ENCODE measurements around the gene WDR73.

WDR73 gene

GRCh38 chr15:84671211-84671610 is 17.1 kb upstream of the WDR73 start:
- TF ChIP-seq, protein P1, sequence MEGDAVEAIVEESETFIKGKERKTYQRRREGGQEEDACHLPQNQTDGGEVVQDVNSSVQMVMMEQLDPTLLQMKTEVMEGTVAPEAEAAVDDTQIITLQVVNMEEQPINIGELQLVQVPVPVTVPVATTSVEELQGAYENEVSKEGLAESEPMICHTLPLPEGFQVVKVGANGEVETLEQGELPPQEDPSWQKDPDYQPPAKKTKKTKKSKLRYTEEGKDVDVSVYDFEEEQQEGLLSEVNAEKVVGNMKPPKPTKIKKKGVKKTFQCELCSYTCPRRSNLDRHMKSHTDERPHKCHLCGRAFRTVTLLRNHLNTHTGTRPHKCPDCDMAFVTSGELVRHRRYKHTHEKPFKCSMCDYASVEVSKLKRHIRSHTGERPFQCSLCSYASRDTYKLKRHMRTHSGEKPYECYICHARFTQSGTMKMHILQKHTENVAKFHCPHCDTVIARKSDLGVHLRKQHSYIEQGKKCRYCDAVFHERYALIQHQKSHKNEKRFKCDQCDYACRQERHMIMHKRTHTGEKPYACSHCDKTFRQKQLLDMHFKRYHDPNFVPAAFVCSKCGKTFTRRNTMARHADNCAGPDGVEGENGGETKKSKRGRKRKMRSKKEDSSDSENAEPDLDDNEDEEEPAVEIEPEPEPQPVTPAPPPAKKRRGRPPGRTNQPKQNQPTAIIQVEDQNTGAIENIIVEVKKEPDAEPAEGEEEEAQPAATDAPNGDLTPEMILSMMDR (IDR thresholded peaks at IDR 0.05; ENCODE audit: low read depth, low read length), result no peak
- H3K4me1 ChIP-seq, result no peaks in the 10 kb centered on the region
- no peak for DNase-seq
- H3K36me3 ChIP-seq, result peaks cover 41% of the 10 kb centered on the region
- no peak overlapping the region for H3K4me3 ChIP-seq (ENCODE audit: low read depth, low read length)
- H3K27me3 ChIP-seq, result no peaks in the 10 kb centered on the region
- no peaks in the 10 kb centered on the region for H3K9me3 ChIP-seq

DNA sequence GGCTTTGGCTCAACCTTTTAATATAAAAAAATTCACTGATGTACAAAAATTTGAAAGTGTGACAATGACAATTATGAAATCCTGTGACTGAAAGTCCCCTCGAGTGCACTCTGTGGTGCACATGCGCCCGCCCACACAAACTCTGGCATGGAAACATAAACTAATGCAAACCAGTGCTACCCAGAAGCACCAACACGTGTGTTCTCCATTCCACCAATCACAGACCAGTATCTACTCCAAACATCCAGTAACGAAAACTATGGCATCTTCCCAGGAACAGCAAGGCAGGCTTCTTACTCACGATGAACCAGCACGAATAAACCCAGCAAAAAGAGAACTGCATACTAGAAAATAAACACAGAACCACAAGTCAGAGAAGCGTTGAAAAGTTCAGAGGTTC is 15.6 kb upstream of the WDR73 start:
- DNase-seq, result no peak
- Histone ChIP-seq H3K4me1 (no peaks in the 10 kb centered on the region), H3K36me3 (peaks cover 42% of the 10 kb centered on the region), H3K27me3 (no peaks in the 10 kb centered on the region), H3K4me3 (ENCODE audit: low read depth, low read length) (no peak overlapping the region), H3K9me3 (no peaks in the 10 kb centered on the region)
- TF ChIP-seq, protein P1 (IDR thresholded peaks at IDR 0.05; ENCODE audit: low read depth, low read length), result no peak

DNA sequence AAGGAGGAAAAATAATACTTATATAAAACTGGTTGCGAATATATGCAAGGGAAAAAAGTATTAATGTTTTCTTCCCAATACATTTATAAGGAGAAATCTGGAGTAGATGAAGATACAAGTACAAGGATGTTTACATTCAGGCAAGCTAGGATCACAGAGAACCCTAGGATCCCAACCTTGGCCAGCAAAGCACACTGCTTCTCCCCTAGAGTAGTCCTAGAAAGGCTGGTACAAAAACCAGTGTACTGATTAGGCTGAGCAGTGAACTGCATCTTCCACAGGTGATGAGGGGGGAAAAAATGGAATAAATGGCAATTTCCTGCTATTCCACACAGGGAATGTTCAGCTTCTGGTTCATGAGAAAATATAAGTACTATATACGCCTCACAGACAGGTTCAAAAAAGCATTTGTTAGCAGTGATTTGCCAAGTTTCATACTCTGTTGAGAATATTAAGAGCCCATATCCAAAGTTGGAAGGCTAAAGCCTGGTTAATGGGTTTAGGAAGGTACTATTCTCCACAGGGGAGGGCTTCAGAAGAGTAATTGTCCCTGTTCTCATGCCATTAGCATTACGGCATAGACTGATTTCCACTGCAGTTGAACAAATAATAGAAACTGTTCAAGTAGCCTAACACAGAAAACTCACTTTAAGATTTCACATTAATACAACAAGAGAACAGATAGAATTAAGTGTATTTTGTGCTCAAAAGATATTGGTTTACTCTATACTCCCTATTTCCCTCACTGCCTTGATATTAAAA is 14.3 kb upstream of the WDR73 start:
- no peaks in the 10 kb centered on the region for H3K27me3 ChIP-seq
- H3K36me3 ChIP-seq, result peaks cover 40% of the 10 kb centered on the region
- no peaks in the 10 kb centered on the region for H3K4me1 ChIP-seq
- no peak overlapping the region for H3K4me3 ChIP-seq (ENCODE audit: low read depth, low read length)
- TF ChIP-seq, protein P1 (IDR thresholded peaks at IDR 0.05; ENCODE audit: low read depth, low read length), result no peak
- no peaks in the 10 kb centered on the region for H3K9me3 ChIP-seq
- DNase-seq, result no peak

- Histone ChIP-seq H3K4me3 (ENCODE audit: low read depth, low read length) (no peak overlapping the region), H3K4me1 (no peaks in the 10 kb centered on the region), H3K36me3 (peaks cover 40% of the 10 kb centered on the region), H3K9me3 (no peaks in the 10 kb centered on the region), H3K27me3 (no peaks in the 10 kb centered on the region)
- no peak for DNase-seq
- TF ChIP-seq, protein P1 (IDR thresholded peaks at IDR 0.05; ENCODE audit: low read depth, low read length), result no peak
Measured at GRCh38 chr15:84666373-84666772, 12.3 kb upstream of the WDR73 start.

GRCh38 chr15:84661001-84661400 is 6.9 kb upstream of the WDR73 start:
- no peaks in the 10 kb centered on the region for H3K9me3 ChIP-seq
- H3K36me3 ChIP-seq, result peaks cover 6% of the 10 kb centered on the region; the same call in 1 of the 2 replicates
- H3K4me1 ChIP-seq, result peaks cover 6% of the 10 kb centered on the region; the same call in 1 of the 2 replicates
- H3K4me3 ChIP-seq (ENCODE audit: low read depth, low read length), result no peak overlapping the region
- H3K27me3 ChIP-seq, result no peaks in the 10 kb centered on the region
- DNase-seq, result no peak
- TF ChIP-seq, protein P1 (IDR thresholded peaks at IDR 0.05; ENCODE audit: low read depth, low read length), result no peak
